ENCODE data around the gene SPATA6. TPM values are rescaled to one million over a fixed set of nuclear protein-coding genes. Genes with fewer than 3 reads are reported as not detected.

Gene SPATA6
- total RNA-seq: 2.8 and 5.5 TPM in 2 replicates

GRCh38 chr1:48471691-48472576 lies at the start of gene SPATA6:
Gene SPATA6 (minus strand): TSS chr1:48472204. CDS start chr1:48472008, 196 bp downstream.

Small RNA genes lying within 50 kb of the gene (small RNA-seq; reads per million reads assigned to genes)
- not detected for gene RNU4-61P
- not detected for gene RNU6-723P

Other genes with a start within 250 kb of the SPATA6 start
- gene SLC5A9, start 249.5 kb downstream of the SPATA6 start, total RNA-seq: not detected in 2 replicates